GM18951 (cell line): Measurements from ENCODE around the gene NEDD1.

Source experiments
- POLR2A ChIP-seq: IDR thresholded peaks from 4 replicates; pipeline ENCODE4 v1.6.1; 2011; ENCODE audit warnings: mild to moderate bottlenecking; ENCODE audit not compliant: insufficient read length, insufficient read depth; ENCODE audit errors: extremely low read depth
- in situ Hi-C: fragments of 300-500 bp; cut with MboI; formaldehyde crosslinking; loops from one replicate; pipeline ENCODE4 v1.12.0; 2022; ENCODE audit warnings: low sequenced_read_pairs, mixed read lengths, inconsistent platforms; ENCODE audit not compliant: unreplicated experiment

NEDD1 gene

GRCh38 chr12:96997797-96998484 lies 90.9 kb downstream of the NEDD1 start:
- no peak for TF ChIP-seq POLR2A
- in situ Hi-C loops, result loop anchor here (25.0 kb wide), 1 partner anchor 411 kb away; no protein-coding TSS in a partner anchor

- TF ChIP-seq POLR2A, result no peak
- in situ Hi-C loops, result no loop called here
These were observed 96.2 kb downstream of the NEDD1 start for GRCh38 chr12:97003276-97003675.
